GM18870 (cell line): ENCODE data around the gene PARVA.

ENCODE experiments used
- ATAC-seq: cut with Tn5 transposase; IDR thresholded peaks from one replicate; pipeline ENCODE4 v1.9.1; 2021; ENCODE audit warnings: moderate library complexity; ENCODE audit not compliant: unreplicated experiment

Gene PARVA

GRCh38 chr11:12544986-12545775, 167.8 kb downstream of the PARVA start:
- ATAC-seq, result no peak

- ATAC-seq, result no peak
These were observed 168.8 kb downstream of the PARVA start for GRCh38 chr11:12546122-12546521.

GRCh38 chr11:12546660-12547059, 169.3 kb downstream of the PARVA start:
- no peak for ATAC-seq

GRCh38 chr11:12547953-12548650, 170.7 kb downstream of the PARVA start:
- ATAC-seq, result no peak

- no peak for ATAC-seq
These were observed 175.3 kb downstream of the PARVA start for GRCh38 chr11:12552692-12553091.

GRCh38 chr11:12554122-12554521, 176.8 kb downstream of the PARVA start:
- ATAC-seq, result no peak

- ATAC-seq, result no peak
These were observed 178.8 kb downstream of the PARVA start for GRCh38 chr11:12556155-12556554.

- ATAC-seq, result no peak
These were observed 179.5 kb downstream of the PARVA start for GRCh38 chr11:12556788-12557384.

- no peak for ATAC-seq
These were observed 181.6 kb downstream of the PARVA start for GRCh38 chr11:12559011-12559410.

GRCh38 chr11:12560362-12560761, 183.0 kb downstream of the PARVA start:
- no peak for ATAC-seq

- ATAC-seq, result no peak
These were observed 183.5 kb downstream of the PARVA start for GRCh38 chr11:12560861-12561260.

GRCh38 chr11:12564012-12564411, 186.6 kb downstream of the PARVA start:
- no peak for ATAC-seq

- no peak for ATAC-seq
These were observed 188.0 kb downstream of the PARVA start for GRCh38 chr11:12565406-12565805.

GRCh38 chr11:12567746-12568460, 190.5 kb downstream of the PARVA start:
- ATAC-seq, result no peak

GRCh38 chr11:12569499-12570425, 192.4 kb downstream of the PARVA start:
- ATAC-seq, result no peak

- no peak for ATAC-seq
These were observed 196.5 kb downstream of the PARVA start for GRCh38 chr11:12573707-12574485.

GRCh38 chr11:12577725-12578644, 200.6 kb downstream of the PARVA start:
- no peak for ATAC-seq

GRCh38 chr11:12581416-12581815, 204.0 kb downstream of the PARVA start:
- no peak for ATAC-seq
